A549 (cell line): ENCODE measurements around the gene KDF1. TPM values are rescaled to one million over a fixed set of nuclear protein-coding genes. Genes with fewer than 3 reads are reported as not detected.

Source experiments
- ATAC-seq, 2 experiments: fragments of 200-7000 bp in 1 of 2; fragments of >200 bp in 1 of 2; cut with Nextera tagmentation in 1 of 2; cut with Tn5 transposase in 1 of 2; 3 replicates each; pipeline versions ENCODE4 v1.8.0 to v1.9.1; 2018 to 2020; ENCODE audit warnings: mild to moderate bottlenecking in 1 of 2, moderate library complexity in 1 of 2
- CTCF ChIA-PET: fragments of 300-600 bp; sonication (Branson Sonifier 250); formaldehyde crosslinking; extraction: SDS; loops from one replicate; lab custom pipeline; 2021; ENCODE audit warnings: antibody characterized with exemption, inconsistent platforms; lab: Yijun Ruan, JAX
- POLR2A ChIA-PET: fragments of 350-600 bp; formaldehyde crosslinking; extraction: SDS; loops from one replicate; lab custom pipeline; 2021; ENCODE audit warnings: antibody characterized with exemption, inconsistent platforms; lab: Yijun Ruan, JAX
- DNase-seq, 2 experiments: peaks; one replicate each; pipeline versions ENCODE4 v3.0.0 to v3.0.0-alpha.2; 2011 to 2016; ENCODE audit warnings: low read depth in 1 of 2, low spot score in 1 of 2
- FAIRE-seq: peaks from 2 replicates; lab custom pipeline; 2011; peaks lifted over from hg19 to GRCh38; lab: Jason Lieb, UNC
- H3K27ac ChIP-seq, 2 experiments: fragments of >200 bp; sonication (Bioruptor Twin); formaldehyde crosslinking; 3 replicates each; pipeline ENCODE4 v1.5.1; 2016 to 2017
- H3K4me1 ChIP-seq: fragments of >200 bp; sonication (Bioruptor Twin); formaldehyde crosslinking; 3 replicates; pipeline ENCODE4 v1.6.1; 2016
- H3K4me2 ChIP-seq: fragments of >200 bp; sonication (Bioruptor Twin); formaldehyde crosslinking; 3 replicates; pipeline ENCODE4 v1.6.1; 2016
- H3K4me3 ChIP-seq: fragments of >200 bp; sonication (Bioruptor Twin); formaldehyde crosslinking; 3 replicates; pipeline ENCODE4 v1.5.1; 2016
- H3K9me3 ChIP-seq: fragments of >200 bp; sonication (Bioruptor Twin); formaldehyde crosslinking; 3 replicates; pipeline ENCODE4 v1.6.1; 2016
- FOSB ChIP-seq: fragments of 250-450 bp; sonication (Bioruptor Pico); IDR thresholded peaks from 2 replicates; pipeline ENCODE4 v1.5.0; 2020; ENCODE audit warnings: mild to moderate bottlenecking, moderate library complexity
- FOXS1 ChIP-seq: fragments of 250-450 bp; sonication (Bioruptor Pico); IDR thresholded peaks from 2 replicates; pipeline ENCODE4 v1.5.0; 2020; ENCODE audit warnings: mild to moderate bottlenecking, moderate library complexity
- HOXA7 ChIP-seq: fragments of 250-450 bp; sonication (Bioruptor Pico); IDR thresholded peaks from 2 replicates; pipeline ENCODE4 v1.5.0; 2020; ENCODE audit warnings: mild to moderate bottlenecking, moderate library complexity
- HOXB13 ChIP-seq: fragments of 250-450 bp; sonication (Bioruptor Pico); IDR thresholded peaks from 2 replicates; pipeline ENCODE4 v1.5.0; 2020; ENCODE audit warnings: low read depth, mild to moderate bottlenecking, moderate library complexity
- HOXB5 ChIP-seq: fragments of 250-450 bp; sonication (Bioruptor Pico); IDR thresholded peaks from 2 replicates; pipeline ENCODE4 v1.5.0; 2020; ENCODE audit warnings: mild to moderate bottlenecking, moderate library complexity
- MAFK ChIP-seq: fragments of 450-650 bp; IDR thresholded peaks from 2 replicates; pipeline ENCODE4 v1.6.1; 2014; ENCODE audit not compliant: partially characterized antibody
- MYC ChIP-seq: IDR thresholded peaks from 2 replicates; pipeline ENCODE4 v1.6.1; 2012; ENCODE audit warnings: mild to moderate bottlenecking, inconsistent platforms, low read length, improper control_type of control experiment, borderline replicate concordance
- NR3C1 ChIP-seq: fragments of >200 bp; sonication (Bioruptor Twin); formaldehyde crosslinking; IDR thresholded peaks from 3 replicates; pipeline ENCODE4 v1.6.1; 2017
- POLR2AphosphoS2 ChIP-seq: conservative IDR thresholded peaks from 2 replicates; pipeline ENCODE4 v1.6.1; 2012; ENCODE audit warnings: low read length, improper control_type of control experiment, inconsistent platforms
- RNF2 ChIP-seq: fragments of 200-600 bp; sonication (generic); IDR thresholded peaks from 2 replicates; pipeline ENCODE4 v1.6.1; 2016; ENCODE audit warnings: low read depth, mild to moderate bottlenecking, antibody characterized with exemption, moderate library complexity, borderline replicate concordance
- ZNF302 ChIP-seq: fragments of 250-450 bp; sonication (Bioruptor Pico); IDR thresholded peaks from 2 replicates; pipeline ENCODE4 v1.9.0; 2021; ENCODE audit warnings: inconsistent platforms, mild to moderate bottlenecking, moderate library complexity
- WGBS: methylation state at CpG from one replicate; pipeline ENCODE4 v1.1.6; 2017; ENCODE audit errors: missing lambda C conversion rate; 5-methylcytosine and 5-hydroxymethylcytosine counted together
- polyA plus RNA-seq, 4 experiments: library from polyadenylated mRNA; depleted of rRNA in 3 of 4; stranded (reverse); fragments of >200 nt; fragmentation: RNase III in 1 of 4; extraction: RNeasy Plus Mini Kit Qiagen cat#74134 plus additional on column Dnase treatment in 1 of 4; gene quantifications; 2 replicates in 3 of 4; 3 replicates in 1 of 4; pipeline ENCODE4 v1.2.3, GENCODE V29; 2011 to 2017
- TF ChIP-seq, protein P1 (sequence below): fragments of >200 bp; sonication (Bioruptor Twin); formaldehyde crosslinking; IDR thresholded peaks from 3 replicates; pipeline ENCODE4 v1.5.1; 2016
- TF ChIP-seq, protein P2 (sequence below): fragments of 200-600 bp; sonication (generic); IDR thresholded peaks from 2 replicates; pipeline ENCODE4 v1.6.1; 2016; ENCODE audit warnings: antibody characterized with exemption, mild to moderate bottlenecking, moderate library complexity
- TF ChIP-seq, protein P3 (sequence below): fragments of 450-650 bp; IDR thresholded peaks from 2 replicates; pipeline ENCODE4 v1.6.1; 2014; ENCODE audit warnings: antibody characterized with exemption

KDF1 gene
- polyA plus RNA-seq, 2 of the 4 experiments (the other 2 are of a cell fraction): not detected

DNA sequence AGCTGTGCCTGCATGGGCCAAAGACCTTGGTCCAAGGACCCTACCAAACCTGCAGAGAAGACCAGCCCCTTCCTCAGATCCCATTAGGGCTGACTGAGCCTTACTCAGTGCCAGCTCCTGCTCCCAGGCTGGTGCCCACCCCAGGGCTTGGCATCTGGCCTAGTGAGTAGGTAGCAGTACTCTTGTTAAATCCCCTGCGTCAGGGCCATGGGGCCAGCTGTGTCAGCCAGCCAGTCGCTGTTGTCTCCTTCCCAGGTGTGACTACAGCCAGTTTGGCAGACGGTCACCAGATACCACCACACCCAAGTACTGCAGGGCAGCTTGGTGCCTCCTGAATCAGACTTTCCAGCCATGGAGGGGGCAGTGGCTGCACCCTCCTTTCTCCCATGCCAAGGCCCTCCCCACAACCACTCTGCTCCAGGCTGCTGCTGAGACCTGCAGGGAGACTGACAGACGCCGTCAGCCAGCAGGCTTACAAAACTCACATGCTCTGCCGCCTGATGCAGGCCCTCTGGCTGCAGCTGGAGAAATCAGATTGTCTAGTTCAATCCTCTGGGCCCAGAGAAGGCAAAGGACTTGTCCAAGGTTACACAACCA, 49.4 kb upstream of the KDF1 start:
- no peak for TF ChIP-seq FOXS1
- no peak for TF ChIP-seq HOXB5 (CRISPR knock-in tag)
- TF ChIP-seq, protein P1, sequence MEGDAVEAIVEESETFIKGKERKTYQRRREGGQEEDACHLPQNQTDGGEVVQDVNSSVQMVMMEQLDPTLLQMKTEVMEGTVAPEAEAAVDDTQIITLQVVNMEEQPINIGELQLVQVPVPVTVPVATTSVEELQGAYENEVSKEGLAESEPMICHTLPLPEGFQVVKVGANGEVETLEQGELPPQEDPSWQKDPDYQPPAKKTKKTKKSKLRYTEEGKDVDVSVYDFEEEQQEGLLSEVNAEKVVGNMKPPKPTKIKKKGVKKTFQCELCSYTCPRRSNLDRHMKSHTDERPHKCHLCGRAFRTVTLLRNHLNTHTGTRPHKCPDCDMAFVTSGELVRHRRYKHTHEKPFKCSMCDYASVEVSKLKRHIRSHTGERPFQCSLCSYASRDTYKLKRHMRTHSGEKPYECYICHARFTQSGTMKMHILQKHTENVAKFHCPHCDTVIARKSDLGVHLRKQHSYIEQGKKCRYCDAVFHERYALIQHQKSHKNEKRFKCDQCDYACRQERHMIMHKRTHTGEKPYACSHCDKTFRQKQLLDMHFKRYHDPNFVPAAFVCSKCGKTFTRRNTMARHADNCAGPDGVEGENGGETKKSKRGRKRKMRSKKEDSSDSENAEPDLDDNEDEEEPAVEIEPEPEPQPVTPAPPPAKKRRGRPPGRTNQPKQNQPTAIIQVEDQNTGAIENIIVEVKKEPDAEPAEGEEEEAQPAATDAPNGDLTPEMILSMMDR: no peak
- TF ChIP-seq HOXB13 (CRISPR knock-in tag): no peak
- TF ChIP-seq RNF2: no peak
- TF ChIP-seq, protein P2, sequence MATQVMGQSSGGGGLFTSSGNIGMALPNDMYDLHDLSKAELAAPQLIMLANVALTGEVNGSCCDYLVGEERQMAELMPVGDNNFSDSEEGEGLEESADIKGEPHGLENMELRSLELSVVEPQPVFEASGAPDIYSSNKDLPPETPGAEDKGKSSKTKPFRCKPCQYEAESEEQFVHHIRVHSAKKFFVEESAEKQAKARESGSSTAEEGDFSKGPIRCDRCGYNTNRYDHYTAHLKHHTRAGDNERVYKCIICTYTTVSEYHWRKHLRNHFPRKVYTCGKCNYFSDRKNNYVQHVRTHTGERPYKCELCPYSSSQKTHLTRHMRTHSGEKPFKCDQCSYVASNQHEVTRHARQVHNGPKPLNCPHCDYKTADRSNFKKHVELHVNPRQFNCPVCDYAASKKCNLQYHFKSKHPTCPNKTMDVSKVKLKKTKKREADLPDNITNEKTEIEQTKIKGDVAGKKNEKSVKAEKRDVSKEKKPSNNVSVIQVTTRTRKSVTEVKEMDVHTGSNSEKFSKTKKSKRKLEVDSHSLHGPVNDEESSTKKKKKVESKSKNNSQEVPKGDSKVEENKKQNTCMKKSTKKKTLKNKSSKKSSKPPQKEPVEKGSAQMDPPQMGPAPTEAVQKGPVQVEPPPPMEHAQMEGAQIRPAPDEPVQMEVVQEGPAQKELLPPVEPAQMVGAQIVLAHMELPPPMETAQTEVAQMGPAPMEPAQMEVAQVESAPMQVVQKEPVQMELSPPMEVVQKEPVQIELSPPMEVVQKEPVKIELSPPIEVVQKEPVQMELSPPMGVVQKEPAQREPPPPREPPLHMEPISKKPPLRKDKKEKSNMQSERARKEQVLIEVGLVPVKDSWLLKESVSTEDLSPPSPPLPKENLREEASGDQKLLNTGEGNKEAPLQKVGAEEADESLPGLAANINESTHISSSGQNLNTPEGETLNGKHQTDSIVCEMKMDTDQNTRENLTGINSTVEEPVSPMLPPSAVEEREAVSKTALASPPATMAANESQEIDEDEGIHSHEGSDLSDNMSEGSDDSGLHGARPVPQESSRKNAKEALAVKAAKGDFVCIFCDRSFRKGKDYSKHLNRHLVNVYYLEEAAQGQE: 0 out of 2 replicates have a peak, but pooled peaks have one; percentile 20
- TF ChIP-seq MAFK: no peak
- no peak for TF ChIP-seq ZNF302 (CRISPR knock-in tag)
- TF ChIP-seq NR3C1: no peak
- ATAC-seq (peak; percentile 1 to 5; a peak in 3 of 6 replicates), FAIRE-seq (no peak), DNase-seq (peak in 1 of 2 experiments; percentile 29)
- peak overlapping the region; percentile 76; the same call in 2 of the 3 replicates for H3K4me2 ChIP-seq
- H3K4me3 ChIP-seq: no peak overlapping the region
- WGBS: 48% methylated on average over 3 of the region's 6 CpGs
- peak overlapping the region; percentile 72 to 83; a peak in 5 of 6 replicates for H3K27ac ChIP-seq
- H3K9me3 ChIP-seq: no peaks in the 10 kb centered on the region
- ChIA-PET POLR2A (no interaction called here), CTCF (interaction anchor here (0.7 to 9.1 kb wide), 5 partner anchors 11 to 659 kb away, joined by 3 to 51 read pairs (median 4); no protein-coding TSS in a partner anchor)
- H3K4me1 ChIP-seq: peaks cover 63% of the 10 kb centered on the region

DNA sequence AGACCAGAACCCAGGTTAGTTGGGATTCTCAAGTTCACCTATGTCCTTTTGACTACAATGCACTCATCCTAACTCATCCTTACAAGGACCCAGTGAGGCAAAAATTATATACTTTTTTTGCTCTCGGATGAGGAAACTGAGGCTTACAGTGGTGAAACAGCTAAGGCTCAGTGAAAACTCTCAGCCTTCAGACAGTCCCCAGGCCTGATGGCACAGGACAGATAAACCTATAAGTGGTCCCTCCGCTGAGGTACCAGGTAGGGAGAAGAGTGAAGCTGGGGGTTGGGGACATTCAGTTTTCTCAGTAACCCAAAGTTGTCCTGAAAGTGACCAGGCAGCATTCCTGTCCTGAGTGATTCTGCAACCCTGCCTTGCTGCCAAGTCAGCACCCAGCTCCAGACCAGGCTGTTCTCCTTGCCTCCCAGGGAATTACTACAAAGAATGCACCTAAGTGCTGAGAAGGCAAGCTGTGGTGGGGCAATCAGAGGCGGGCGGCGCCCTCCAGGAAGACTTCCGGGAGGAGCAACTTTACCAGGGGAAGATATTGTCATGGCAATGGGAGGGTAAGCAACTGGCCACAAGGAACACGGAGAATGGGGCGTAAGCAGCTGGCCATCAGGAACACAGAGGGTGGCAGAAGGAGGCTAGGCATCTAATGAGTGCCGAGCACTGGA, 47.8 kb upstream of the KDF1 start:
- H3K27ac ChIP-seq: peak overlapping the region in 1 of 2 experiments; percentile 47; a peak in 3 of 6 replicates
- ATAC-seq: no peak

DNA sequence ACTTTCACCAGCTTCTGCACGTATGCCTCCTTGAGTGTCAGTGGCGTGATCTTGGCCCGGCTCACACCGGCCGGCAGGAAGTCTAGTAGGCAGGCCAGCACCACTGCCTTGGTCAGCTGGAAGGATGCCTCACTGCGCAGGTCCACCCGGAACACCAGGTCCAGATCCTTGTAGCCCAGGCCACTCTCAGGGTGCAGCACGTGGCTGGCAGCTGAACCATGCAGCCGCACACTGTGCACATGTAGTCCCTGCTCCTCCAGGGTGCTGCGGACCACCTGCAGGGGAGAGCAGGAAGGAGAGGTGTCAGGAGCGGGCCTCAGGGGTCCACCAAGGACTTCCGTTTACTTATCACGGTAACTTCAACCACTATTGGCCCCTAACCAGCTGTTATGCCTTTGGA, 46.4 kb upstream of the KDF1 start:
- ATAC-seq (no peak), DNase-seq (no peak), FAIRE-seq (no peak)
- CTCF ChIA-PET: interaction anchor here (1.1 to 9.1 kb wide), 4 partner anchors 9 to 40 kb away, joined by 3 to 51 read pairs (median 8); no protein-coding TSS in a partner anchor
- Histone ChIP-seq H3K27ac (no peak overlapping the region), H3K4me2 (no peak overlapping the region), H3K4me1 (peaks cover 68% of the 10 kb centered on the region), H3K9me3 (no peaks in the 10 kb centered on the region), H3K4me3 (no peak overlapping the region)
- POLR2A ChIA-PET: interaction anchor here (0.6 kb wide), 1 partner anchor 195 kb away, joined by 3 read pairs; no protein-coding TSS in a partner anchor
- no peak for TF ChIP-seq MAFK
- 86% methylated on average over 7 of the region's 13 CpGs for WGBS

More for the DNA sequence above, 47.8 kb upstream of the KDF1 start:
- no peak overlapping the region for H3K4me2 ChIP-seq
- peaks cover 75% of the 10 kb centered on the region for H3K4me1 ChIP-seq
- CTCF ChIA-PET: interaction anchor here (0.6 to 9.1 kb wide), 6 partner anchors 9 to 434 kb away, joined by 3 to 51 read pairs (median 5); partner anchors contain the start of gene TRNP1
- FAIRE-seq (no peak), DNase-seq (peak in 1 of 2 experiments; percentile 53)
- POLR2A ChIA-PET: interaction anchor here (1.2 kb wide), 1 partner anchor 14 kb away, joined by 3 read pairs; no protein-coding TSS in a partner anchor
- TF ChIP-seq MYC (no peak), POLR2AphosphoS2 (0 out of 2 replicates have a peak, but pooled peaks have one; percentile 6), HOXA7 (CRISPR knock-in tag) (peak; percentile 48; the same call in 1 of the 2 replicates), FOSB (CRISPR knock-in tag) (peak; percentile 49; the same call in 1 of the 2 replicates), MAFK (peak; percentile 75)
- TF ChIP-seq, protein P3, sequence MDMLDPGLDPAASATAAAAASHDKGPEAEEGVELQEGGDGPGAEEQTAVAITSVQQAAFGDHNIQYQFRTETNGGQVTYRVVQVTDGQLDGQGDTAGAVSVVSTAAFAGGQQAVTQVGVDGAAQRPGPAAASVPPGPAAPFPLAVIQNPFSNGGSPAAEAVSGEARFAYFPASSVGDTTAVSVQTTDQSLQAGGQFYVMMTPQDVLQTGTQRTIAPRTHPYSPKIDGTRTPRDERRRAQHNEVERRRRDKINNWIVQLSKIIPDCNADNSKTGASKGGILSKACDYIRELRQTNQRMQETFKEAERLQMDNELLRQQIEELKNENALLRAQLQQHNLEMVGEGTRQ: no peak
- WGBS: 71% methylated on average over 8 of the region's 9 CpGs
- no peak overlapping the region for H3K4me3 ChIP-seq
- no peaks in the 10 kb centered on the region for H3K9me3 ChIP-seq
